BJ (cell line): Measurements from ENCODE around the gene LRRC10. TPM values are rescaled to one million over a fixed set of nuclear protein-coding genes. Genes with fewer than 3 reads are reported as not detected.

Source experiments
- CTCF ChIA-PET: fragments of 350-600 bp; formaldehyde crosslinking; extraction: SDS; loops from one replicate; lab custom pipeline; 2021; ENCODE audit warnings: antibody characterized with exemption, inconsistent platforms; lab: Yijun Ruan, JAX
- POLR2A ChIA-PET: fragments of 300-600 bp; sonication (Branson Sonifier 250); formaldehyde crosslinking; extraction: SDS; loops from one replicate; lab custom pipeline; 2021; ENCODE audit warnings: antibody characterized with exemption; lab: Charles Lee
- DNase-seq: peaks from one replicate; pipeline ENCODE4 v3.0.0-alpha.2; 2011; ENCODE audit warnings: low read depth
- H3K27me3 ChIP-seq: 2 replicates; pipeline ENCODE4 v1.6.0; 2011; ENCODE audit warnings: low read length; ENCODE audit not compliant: control insufficient read depth, insufficient read depth
- H3K36me3 ChIP-seq: 2 replicates; pipeline ENCODE4 v1.5.1; 2011; ENCODE audit warnings: low read length; ENCODE audit not compliant: control insufficient read depth, insufficient read depth
- H3K4me3 ChIP-seq: 2 replicates; pipeline ENCODE4 v1.5.1; 2011; ENCODE audit warnings: low read depth, mild to moderate bottlenecking, control low read depth, low read length
- polyA plus RNA-seq: library from polyadenylated mRNA; depleted of rRNA; stranded (reverse); fragments of >200 nt; gene quantifications from 2 replicates; pipeline ENCODE4 v1.2.3, GENCODE V29; 2011; rRNA removed
- small RNA-seq: library from RNA; depleted of rRNA; stranded (forward); fragments of <200 nt; gene quantifications from one replicate; pipeline ENCODE3, GENCODE V24; 2012; ENCODE audit warnings: low replicate concordance, low read depth; ENCODE audit not compliant: insufficient read length
- TF ChIP-seq, protein P1 (sequence below): IDR thresholded peaks from 2 replicates; pipeline ENCODE4 v1.5.1; 2011; ENCODE audit warnings: low read depth, mild to moderate bottlenecking, control low read depth, inconsistent platforms, low read length, moderate library complexity; ENCODE audit not compliant: insufficient read depth

Gene LRRC10
- polyA plus RNA-seq, 1 experiment = not detected

DNA sequence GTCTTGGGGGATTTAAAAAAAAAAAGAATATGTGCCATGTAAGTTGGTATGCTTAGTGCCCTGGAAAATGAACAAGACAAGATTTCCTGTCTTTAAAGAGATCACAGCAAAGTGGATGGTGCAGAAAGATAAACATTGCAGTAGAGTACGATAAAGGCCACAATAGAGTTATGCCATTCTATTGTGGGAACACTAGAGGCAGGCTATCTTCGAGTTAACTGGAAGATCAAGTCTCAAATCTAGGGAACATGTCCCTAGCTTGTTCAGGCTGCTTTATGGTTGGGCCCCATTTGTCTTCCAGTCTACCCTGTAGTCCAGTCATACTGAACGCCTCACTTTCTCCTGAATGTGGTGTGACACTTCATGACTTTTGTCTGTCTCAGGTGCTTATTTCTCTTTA is 44.1 kb downstream of the LRRC10 start:
- DNase-seq = no peak
- no peaks in the 10 kb centered on the region for H3K27me3 ChIP-seq
- H3K4me3 ChIP-seq = no peak overlapping the region
- TF ChIP-seq, protein P1, sequence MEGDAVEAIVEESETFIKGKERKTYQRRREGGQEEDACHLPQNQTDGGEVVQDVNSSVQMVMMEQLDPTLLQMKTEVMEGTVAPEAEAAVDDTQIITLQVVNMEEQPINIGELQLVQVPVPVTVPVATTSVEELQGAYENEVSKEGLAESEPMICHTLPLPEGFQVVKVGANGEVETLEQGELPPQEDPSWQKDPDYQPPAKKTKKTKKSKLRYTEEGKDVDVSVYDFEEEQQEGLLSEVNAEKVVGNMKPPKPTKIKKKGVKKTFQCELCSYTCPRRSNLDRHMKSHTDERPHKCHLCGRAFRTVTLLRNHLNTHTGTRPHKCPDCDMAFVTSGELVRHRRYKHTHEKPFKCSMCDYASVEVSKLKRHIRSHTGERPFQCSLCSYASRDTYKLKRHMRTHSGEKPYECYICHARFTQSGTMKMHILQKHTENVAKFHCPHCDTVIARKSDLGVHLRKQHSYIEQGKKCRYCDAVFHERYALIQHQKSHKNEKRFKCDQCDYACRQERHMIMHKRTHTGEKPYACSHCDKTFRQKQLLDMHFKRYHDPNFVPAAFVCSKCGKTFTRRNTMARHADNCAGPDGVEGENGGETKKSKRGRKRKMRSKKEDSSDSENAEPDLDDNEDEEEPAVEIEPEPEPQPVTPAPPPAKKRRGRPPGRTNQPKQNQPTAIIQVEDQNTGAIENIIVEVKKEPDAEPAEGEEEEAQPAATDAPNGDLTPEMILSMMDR = no peak
- peaks cover 1% of the 10 kb centered on the region; the same call in 1 of the 2 replicates for H3K36me3 ChIP-seq
- ChIA-PET POLR2A (interaction anchor here (0.6 kb wide), 1 partner anchor 204 kb away, joined by 12 read pairs; no protein-coding TSS in a partner anchor), CTCF (interaction anchor here (0.8 to 1.6 kb wide), 4 partner anchors 9 to 152 kb away, joined by 3 to 5 read pairs (median 4); no protein-coding TSS in a partner anchor)

DNA sequence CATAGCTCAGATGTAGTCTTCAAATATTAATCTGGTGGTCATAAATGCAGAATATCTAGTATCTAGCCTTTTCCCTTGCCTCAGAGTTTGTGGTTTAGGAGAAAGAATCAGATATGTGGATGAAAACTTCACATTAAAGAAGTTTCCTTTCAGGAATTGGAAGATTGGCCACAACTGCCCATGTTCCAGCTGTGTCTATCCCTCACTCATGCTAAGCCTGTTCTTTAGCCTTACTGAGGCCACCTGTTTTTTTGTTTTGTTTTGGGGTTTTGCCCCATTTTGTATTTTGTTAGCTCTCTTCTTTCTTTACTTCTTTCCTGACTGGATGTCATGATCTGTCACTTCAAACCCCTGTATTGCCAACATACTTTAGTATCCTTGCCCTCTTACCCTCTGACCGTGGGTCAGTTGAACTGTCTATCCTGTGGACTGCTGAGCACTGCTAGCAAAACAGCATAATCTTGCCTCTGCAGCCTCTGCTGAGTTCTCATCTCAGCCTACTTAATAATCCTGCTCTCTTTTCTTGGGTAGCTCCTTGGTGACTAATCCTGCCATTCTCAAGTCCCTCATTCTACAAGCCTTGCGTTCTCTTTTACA is 47.4 kb downstream of the LRRC10 start:
- ChIA-PET CTCF (interaction anchor here (0.6 to 1.4 kb wide), 5 partner anchors 8 to 334 kb away, joined by 3 to 4 read pairs (median 3); no protein-coding TSS in a partner anchor), POLR2A (no interaction called here)
- 0 out of 2 replicates have a peak, but pooled peaks cover 1% of the 10 kb centered on the region for H3K36me3 ChIP-seq
- no peak overlapping the region for H3K4me3 ChIP-seq
- no peaks in the 10 kb centered on the region for H3K27me3 ChIP-seq
- TF ChIP-seq, protein P1 = no peak
- no peak for DNase-seq

Small RNA genes within 50 kb of the gene (small RNA-seq; reads per million reads assigned to genes)
- gene MIR3913-1 = 1.1 reads per million

Other genes starting within 250 kb of the LRRC10 start
- gene FRS2, start 140.5 kb downstream of the LRRC10 start, polyA plus RNA-seq = 16.6 and 28.3 TPM in 2 replicates
- gene CCT2, start 25.4 kb downstream of the LRRC10 start, polyA plus RNA-seq = 225 and 228 TPM in 2 replicates
- gene BEST3, start 88.4 kb upstream of the LRRC10 start, polyA plus RNA-seq = not detected in 2 replicates
- gene RAB3IP, start 128.0 kb upstream of the LRRC10 start, polyA plus RNA-seq = 2.1 and 3.8 TPM in 2 replicates
- not detected in 2 replicates for gene MYRFL, start 214.3 kb upstream of the LRRC10 start, polyA plus RNA-seq